PC-3 (cell line): ENCODE data around the gene MIPEP. TPM values are rescaled to one million over a fixed set of nuclear protein-coding genes. Genes with fewer than 3 reads are reported as not detected.
A peak's percentile ranks its signal among the peaks of the same experiment; 100 is the strongest.
"Not testable (repeated sequence)": the region's sequence is repeated elsewhere in the genome, so short reads cannot be mapped to it uniquely, and the experiment has no call there.

ENCODE experiments used
- ATAC-seq: fragments of 200-7000 bp; cut with Tn5 transposase; 2 replicates; pipeline ENCODE4 v1.9.1; 2020; ENCODE audit warnings: mild to moderate bottlenecking, moderate library complexity
- BruUV-seq: library from RNA; stranded (reverse); fragments of 400-500 nt; replicated peaks from 2 replicates; lab custom pipeline; 2021; lab: Mats Ljungman, UMichigan
- CTCF ChIA-PET: fragments of 300-600 bp; sonication (Branson Sonifier 250); formaldehyde crosslinking; loops from one replicate; lab custom pipeline; 2022; ENCODE audit warnings: antibody characterized with exemption; lab: Charles Lee
- POLR2A ChIA-PET: fragments of 300-600 bp; sonication (Branson Sonifier 250); formaldehyde crosslinking; loops from one replicate; lab custom pipeline; 2022; ENCODE audit warnings: antibody characterized with exemption; ENCODE audit not compliant: unreplicated experiment; lab: Charles Lee
- DNase-seq: peaks from one replicate; pipeline ENCODE4 v3.0.0-alpha.2; 2015
- H2AFZ ChIP-seq: fragments of 300-600 bp; sonication (generic); 2 replicates; pipeline ENCODE4 v1.6.0; 2016; ENCODE audit warnings: antibody characterized with exemption, low read length
- H3F3A ChIP-seq: fragments of 300-600 bp; sonication (generic); one replicate; pipeline ENCODE4 v1.6.0; 2017; ENCODE audit warnings: antibody characterized with exemption, low read length, control low read depth, mild to moderate bottlenecking; ENCODE audit not compliant: unreplicated experiment
- H3K27ac ChIP-seq: fragments of 300-600 bp; sonication (generic); 2 replicates; pipeline ENCODE4 v1.5.1; 2016; ENCODE audit warnings: mild to moderate bottlenecking, low read length
- H3K27me3 ChIP-seq: fragments of 300-600 bp; sonication (generic); 2 replicates; pipeline ENCODE4 v1.6.1; 2016; ENCODE audit warnings: low read length, mixed read lengths
- H3K36me3 ChIP-seq: fragments of 300-600 bp; sonication (generic); 2 replicates; pipeline ENCODE4 v1.6.1; 2016; ENCODE audit warnings: low read depth, mixed run types, low read length, mixed read lengths
- H3K4me1 ChIP-seq: fragments of 300-600 bp; sonication (generic); 2 replicates; pipeline ENCODE4 v1.5.1; 2016; ENCODE audit warnings: low read length; ENCODE audit not compliant: insufficient read depth
- H3K4me2 ChIP-seq: fragments of 300-600 bp; sonication (generic); 2 replicates; pipeline ENCODE4 v1.6.0; 2016; ENCODE audit warnings: low read length
- H3K4me3 ChIP-seq: fragments of 300-600 bp; sonication (generic); 2 replicates; pipeline ENCODE4 v1.5.1; 2016; ENCODE audit warnings: mild to moderate bottlenecking, low read length, mixed read lengths
- H3K79me2 ChIP-seq: fragments of 300-600 bp; sonication (generic); 2 replicates; pipeline ENCODE4 v1.6.1; 2017; ENCODE audit warnings: low read length, mixed read lengths
- H3K9ac ChIP-seq: fragments of 300-600 bp; sonication (generic); 2 replicates; pipeline ENCODE4 v1.6.0; 2016; ENCODE audit warnings: mild to moderate bottlenecking, low read length
- H3K9me2 ChIP-seq: fragments of 300-600 bp; sonication (generic); replicated peaks from 2 replicates; pipeline ENCODE4 v1.6.1; 2016; ENCODE audit warnings: mixed run types, low read length, mixed read lengths
- H3K9me3 ChIP-seq: fragments of 300-600 bp; sonication (generic); 2 replicates; pipeline ENCODE4 v1.6.1; 2016; ENCODE audit warnings: low read length, mixed read lengths
- H4K20me1 ChIP-seq: fragments of 300-600 bp; sonication (generic); 2 replicates; pipeline ENCODE4 v1.6.1; 2016; ENCODE audit warnings: low read length, mixed read lengths
- EZH2 ChIP-seq: fragments of 300-600 bp; sonication (generic); IDR thresholded peaks from one replicate; pipeline ENCODE4 v1.6.1; 2017; ENCODE audit warnings: antibody characterized with exemption, mild to moderate bottlenecking, low read length; ENCODE audit not compliant: unreplicated experiment
- EZH2phosphoT487 ChIP-seq: fragments of 300-600 bp; sonication (generic); IDR thresholded peaks from 2 replicates; pipeline ENCODE4 v1.6.1; 2018; ENCODE audit warnings: mild to moderate bottlenecking, antibody characterized with exemption, low read length, borderline replicate concordance
- intact Hi-C: fragments of 100-400 bp; cut with micrococcal nuclease; formaldehyde crosslinking; loops from 2 replicates; pipeline ENCODE4 v1.9.0; 2023
- total RNA-seq: library from RNA; depleted of rRNA; stranded (reverse); fragments of >200 nt; gene quantifications from 2 replicates; pipeline ENCODE4 v1.2.3, GENCODE V29; 2014
- TF ChIP-seq, protein P1 (sequence below): fragments of 300-600 bp; sonication (generic); conservative IDR thresholded peaks from 2 replicates; pipeline ENCODE4 v1.5.1; 2017; ENCODE audit warnings: antibody characterized with exemption, low read depth, mild to moderate bottlenecking, low read length

The MIPEP gene
- total RNA-seq, 1 experiment from 2014 or later, result 30.5 TPM

DNA sequence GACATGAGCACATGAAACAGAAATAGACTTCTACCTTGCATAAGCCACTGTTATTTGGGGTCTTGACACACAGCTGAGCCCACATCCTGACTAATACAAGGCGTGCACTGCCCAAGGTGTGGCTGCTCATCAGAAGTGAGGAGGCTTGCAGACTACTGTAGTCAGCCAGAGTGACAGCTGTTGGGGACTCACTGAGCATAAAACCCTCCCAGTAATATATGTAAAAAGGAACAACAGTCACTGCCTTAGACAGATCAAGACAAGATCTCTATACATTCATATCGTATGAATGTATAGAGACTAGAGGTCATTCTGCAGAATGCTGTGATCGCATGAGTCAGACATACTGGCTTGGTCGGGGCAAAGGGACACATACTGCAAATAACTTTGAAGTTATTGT, 12.2 kb upstream of the MIPEP start:
- no TSS peak for BruUV-seq
- Histone ChIP-seq H3K79me2 (no peaks in the 10 kb centered on the region), H3K9me3 (no peaks in the 10 kb centered on the region), H3K9me2 (no peaks in the 10 kb centered on the region), H3K9ac (no peak overlapping the region), H3K36me3 (no peaks in the 10 kb centered on the region), H3K4me2 (peak overlapping the region; percentile 50; the same call in 1 of the 2 replicates), H2AFZ (no peak overlapping the region), H3K4me1 (peaks cover 17% of the 10 kb centered on the region), H3F3A (no peaks in the 10 kb centered on the region), H3K4me3 (no peak overlapping the region), H4K20me1 (no peaks in the 10 kb centered on the region), H3K27ac (peak overlapping the region; percentile 32; the same call in 1 of the 2 replicates), H3K27me3 (no peaks in the 10 kb centered on the region)
- ATAC-seq, result peak; percentile 88
- DNase-seq, result peak; percentile 80
- TF ChIP-seq EZH2phosphoT487, result no peak
- TF ChIP-seq EZH2, result no peak
- TF ChIP-seq, protein P1, sequence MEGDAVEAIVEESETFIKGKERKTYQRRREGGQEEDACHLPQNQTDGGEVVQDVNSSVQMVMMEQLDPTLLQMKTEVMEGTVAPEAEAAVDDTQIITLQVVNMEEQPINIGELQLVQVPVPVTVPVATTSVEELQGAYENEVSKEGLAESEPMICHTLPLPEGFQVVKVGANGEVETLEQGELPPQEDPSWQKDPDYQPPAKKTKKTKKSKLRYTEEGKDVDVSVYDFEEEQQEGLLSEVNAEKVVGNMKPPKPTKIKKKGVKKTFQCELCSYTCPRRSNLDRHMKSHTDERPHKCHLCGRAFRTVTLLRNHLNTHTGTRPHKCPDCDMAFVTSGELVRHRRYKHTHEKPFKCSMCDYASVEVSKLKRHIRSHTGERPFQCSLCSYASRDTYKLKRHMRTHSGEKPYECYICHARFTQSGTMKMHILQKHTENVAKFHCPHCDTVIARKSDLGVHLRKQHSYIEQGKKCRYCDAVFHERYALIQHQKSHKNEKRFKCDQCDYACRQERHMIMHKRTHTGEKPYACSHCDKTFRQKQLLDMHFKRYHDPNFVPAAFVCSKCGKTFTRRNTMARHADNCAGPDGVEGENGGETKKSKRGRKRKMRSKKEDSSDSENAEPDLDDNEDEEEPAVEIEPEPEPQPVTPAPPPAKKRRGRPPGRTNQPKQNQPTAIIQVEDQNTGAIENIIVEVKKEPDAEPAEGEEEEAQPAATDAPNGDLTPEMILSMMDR, result no peak
- ChIA-PET CTCF (no interaction called here), POLR2A (no interaction called here)
- intact Hi-C loops, result no loop called here

DNA sequence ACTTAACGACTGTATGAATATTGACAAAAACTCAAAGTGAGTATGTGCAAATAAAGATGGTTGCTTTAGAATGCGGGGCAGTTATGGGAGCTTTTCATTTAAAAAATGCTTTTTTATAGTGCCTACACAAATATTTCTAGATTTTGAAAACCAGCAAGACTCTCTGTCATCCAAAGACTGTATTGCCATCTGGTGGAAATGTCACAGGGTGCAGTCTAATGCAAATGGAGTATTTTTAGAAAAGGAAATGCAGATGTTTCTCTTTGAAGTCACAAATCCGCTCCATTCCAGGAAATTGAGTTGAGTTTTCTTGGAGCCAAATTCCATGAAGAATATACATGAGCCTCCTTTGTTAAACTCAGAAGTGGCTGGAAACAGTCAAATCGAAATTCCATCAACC, 10.4 kb upstream of the MIPEP start:
- H2AFZ ChIP-seq, result no peak overlapping the region
- no peaks in the 10 kb centered on the region for H3F3A ChIP-seq
- no peaks in the 10 kb centered on the region for H3K36me3 ChIP-seq
- H3K4me1 ChIP-seq, result peaks cover 17% of the 10 kb centered on the region
- no peak overlapping the region for H3K4me3 ChIP-seq
- intact Hi-C loops, result no loop called here
- TF ChIP-seq, protein P1, result peak; percentile 75
- TF ChIP-seq EZH2phosphoT487 (no peak), EZH2 (no peak)
- H3K9me3 ChIP-seq, result no peaks in the 10 kb centered on the region
- H3K27me3 ChIP-seq, result no peaks in the 10 kb centered on the region
- H4K20me1 ChIP-seq, result no peaks in the 10 kb centered on the region
- DNase-seq (peak; percentile 70), ATAC-seq (peak; percentile 53)
- ChIA-PET CTCF (no interaction called here), POLR2A (no interaction called here)
- H3K79me2 ChIP-seq, result no peaks in the 10 kb centered on the region
- no peaks in the 10 kb centered on the region for H3K9me2 ChIP-seq
- H3K9ac ChIP-seq, result no peak overlapping the region
- no peak overlapping the region for H3K4me2 ChIP-seq
- H3K27ac ChIP-seq, result no peak overlapping the region
- BruUV-seq, result no TSS peak

DNA sequence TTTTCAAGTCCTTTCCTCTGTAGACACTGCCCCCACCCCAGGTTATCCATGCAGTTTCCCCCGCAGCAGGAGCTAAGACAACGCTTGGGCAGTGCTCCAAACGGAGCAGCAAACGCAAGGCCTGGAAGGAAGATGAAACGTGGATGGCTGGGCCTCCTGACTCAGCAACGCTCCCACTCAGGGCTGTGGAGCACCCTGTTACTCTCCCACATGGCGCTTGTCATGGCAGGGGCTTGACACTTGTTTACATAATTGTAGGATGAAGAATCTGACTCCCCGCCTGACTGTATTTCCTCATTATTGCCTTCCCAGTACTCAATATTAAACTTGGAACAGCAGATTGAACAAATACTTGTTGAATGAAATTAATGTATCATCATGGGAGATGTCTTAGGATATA, 8.9 kb upstream of the MIPEP start:
- intact Hi-C loops, result no loop called here
- Histone ChIP-seq H3K4me1 (peaks cover 17% of the 10 kb centered on the region), H3K9ac (no peak overlapping the region), H3K9me2 (no peaks in the 10 kb centered on the region), H3K4me3 (no peak overlapping the region), H3K79me2 (no peaks in the 10 kb centered on the region), H3K9me3 (no peaks in the 10 kb centered on the region), H3K36me3 (no peaks in the 10 kb centered on the region), H3K27ac (no peak overlapping the region), H4K20me1 (no peaks in the 10 kb centered on the region), H2AFZ (no peak overlapping the region), H3K4me2 (no peak overlapping the region), H3K27me3 (no peaks in the 10 kb centered on the region), H3F3A (no peaks in the 10 kb centered on the region)
- TF ChIP-seq EZH2, result no peak
- TF ChIP-seq, protein P1, result no peak
- no peak for TF ChIP-seq EZH2phosphoT487
- no TSS peak for BruUV-seq
- ATAC-seq (no peak), DNase-seq (no peak)
- ChIA-PET CTCF (interaction anchor here (0.7 kb wide), 1 partner anchor 1134 kb away, joined by 6 read pairs; no protein-coding TSS in a partner anchor), POLR2A (no interaction called here)

DNA sequence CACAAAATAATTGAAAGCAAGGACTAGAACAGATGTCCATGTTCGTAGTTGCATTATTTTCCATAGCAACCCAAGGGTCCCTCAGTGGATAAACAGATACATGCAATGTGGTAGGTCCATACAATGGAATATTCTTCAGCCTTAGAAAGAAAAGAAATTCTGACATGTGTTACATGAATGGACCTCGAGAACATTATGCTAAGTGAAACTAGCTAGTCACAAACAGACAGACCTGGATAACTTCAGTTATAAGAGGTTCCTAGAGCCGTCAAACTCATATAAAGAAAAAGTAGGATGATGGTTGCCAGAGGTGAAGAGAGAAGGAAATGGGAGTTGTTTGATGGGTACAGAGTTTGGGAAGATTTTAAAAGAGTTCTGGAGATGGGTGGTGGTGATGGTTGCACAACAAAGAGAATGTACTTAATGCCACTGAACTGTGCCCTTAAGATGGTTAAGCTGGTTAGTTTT, 8.3 kb upstream of the MIPEP start, which contains the start of gene C1QTNF9B:
TSS of gene C1QTNF9B (minus strand) at position 51 of the 468 bp plus-strand sequence.
- H3K4me2 ChIP-seq, BruUV-seq, H4K20me1 ChIP-seq, ATAC-seq, H3K27ac ChIP-seq, H3K9ac ChIP-seq, intact Hi-C loops, H3K9me3 ChIP-seq, H2AFZ ChIP-seq, DNase-seq, H3K9me2 ChIP-seq, POLR2A ChIA-PET, H3K79me2 ChIP-seq, H3F3A ChIP-seq, H3K36me3 ChIP-seq, H3K27me3 ChIP-seq, H3K4me3 ChIP-seq, CTCF ChIA-PET: not testable (repeated sequence)
- peaks cover 17% of the 10 kb centered on the region for H3K4me1 ChIP-seq
